GM19468 (cell line): Measurements from ENCODE around the gene ALDH1A3.
A peak's percentile ranks its signal among the peaks of the same experiment; 100 is the strongest.

Experiments
- ATAC-seq: cut with Tn5 transposase; IDR thresholded peaks from one replicate; pipeline ENCODE4 v1.9.1; 2021; ENCODE audit warnings: mild to moderate bottlenecking, moderate library complexity, moderate number of reproducible peaks; ENCODE audit not compliant: unreplicated experiment; ENCODE audit errors: extremely low read depth

ALDH1A3 gene

DNA sequence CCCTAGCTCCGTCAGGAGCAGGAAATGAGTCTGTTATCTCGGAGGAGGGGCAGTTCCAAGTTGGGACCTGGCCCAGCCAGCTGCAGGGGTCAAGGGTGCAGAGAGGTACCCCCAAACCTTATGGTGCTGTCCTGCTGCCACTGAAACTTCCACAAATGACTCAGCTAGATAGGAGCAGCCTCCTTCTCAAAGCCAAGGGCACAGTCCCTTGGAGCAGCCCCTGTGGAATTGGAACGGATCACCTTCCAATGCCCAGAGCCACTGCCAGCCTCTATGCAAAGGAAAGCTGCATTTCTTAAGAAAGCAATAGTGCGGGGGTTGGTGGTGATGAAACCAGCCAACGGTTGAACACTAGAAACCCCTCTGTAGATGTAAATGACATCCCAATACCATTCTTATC, 20.0 kb downstream of the ALDH1A3 start:
- ATAC-seq = no peak

DNA sequence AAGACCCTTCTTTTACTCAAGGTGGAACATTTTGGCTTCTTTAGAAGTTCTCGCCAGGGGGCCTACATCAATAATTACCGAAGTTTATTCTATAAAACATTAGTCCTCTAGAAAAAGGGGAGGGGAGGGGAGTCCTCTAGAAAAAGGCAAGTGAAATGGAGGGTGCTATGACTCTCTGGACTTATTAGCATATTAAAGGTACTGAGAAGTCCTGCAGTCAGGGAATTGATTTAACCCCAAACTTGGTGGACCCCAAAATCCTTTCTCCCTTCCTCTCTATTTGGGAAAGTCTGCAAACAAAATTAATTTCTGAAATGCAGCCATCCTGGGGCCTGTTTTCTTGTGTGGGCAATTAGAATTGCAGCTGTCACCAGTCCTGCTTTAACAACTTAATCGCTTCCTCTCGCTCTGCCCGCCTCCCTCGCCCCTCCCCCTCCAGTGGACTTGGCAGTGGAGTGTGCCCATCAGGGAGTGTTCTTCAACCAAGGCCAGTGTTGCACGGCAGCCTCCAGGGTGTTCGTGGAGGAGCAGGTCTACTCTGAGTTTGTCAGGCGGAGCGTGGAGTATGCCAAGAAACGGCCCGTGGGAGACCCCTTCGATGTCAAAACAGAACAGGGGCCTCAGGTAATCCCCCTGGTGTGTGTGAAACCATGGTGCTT, 20.6 kb downstream of the ALDH1A3 start:
- ATAC-seq = no peak

DNA sequence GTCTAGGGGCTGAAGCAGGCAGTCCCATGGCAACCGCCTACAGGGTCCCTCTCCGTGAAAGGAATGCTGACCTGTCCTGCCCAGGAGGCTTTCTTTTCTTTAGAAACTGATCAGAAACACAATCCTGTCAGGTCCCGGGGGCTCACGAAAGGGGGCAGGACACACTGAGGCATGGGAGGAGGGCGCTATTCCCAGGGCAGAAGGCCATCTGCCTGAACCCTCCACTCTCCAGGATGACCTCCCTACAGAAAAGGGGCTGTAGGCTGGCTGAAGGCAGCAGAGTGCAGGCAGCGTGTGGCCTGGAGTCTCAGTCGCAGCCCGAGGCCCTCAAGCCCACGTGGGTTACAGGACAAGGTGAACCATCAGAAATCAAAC, 21.2 kb downstream of the ALDH1A3 start:
- no peak for ATAC-seq

DNA sequence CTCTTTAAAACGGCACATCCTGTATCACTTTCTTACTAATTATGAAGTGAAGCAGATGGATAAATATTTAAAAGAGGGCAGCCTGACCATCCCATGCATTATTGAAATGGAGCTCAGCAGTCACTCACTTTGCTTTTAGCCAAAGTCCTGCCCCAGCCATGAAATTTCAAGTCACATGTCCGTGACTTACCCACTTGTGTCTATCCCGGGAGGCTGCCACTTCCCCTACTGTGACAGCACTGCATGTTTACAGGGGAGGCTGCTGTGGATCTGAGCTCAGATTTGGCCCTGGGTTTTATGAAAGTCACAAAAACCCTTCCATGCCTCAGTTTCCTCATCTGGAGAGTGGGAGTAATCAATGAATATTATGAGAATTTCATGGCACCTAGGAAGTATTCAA, 21.7 kb downstream of the ALDH1A3 start:
- ATAC-seq = no peak

GRCh38 chr15:100901702-100902435, 22.2 kb downstream of the ALDH1A3 start:
- no peak for ATAC-seq

- no peak for ATAC-seq
Observed at GRCh38 chr15:100902436-100903167, 23.0 kb downstream of the ALDH1A3 start.

DNA sequence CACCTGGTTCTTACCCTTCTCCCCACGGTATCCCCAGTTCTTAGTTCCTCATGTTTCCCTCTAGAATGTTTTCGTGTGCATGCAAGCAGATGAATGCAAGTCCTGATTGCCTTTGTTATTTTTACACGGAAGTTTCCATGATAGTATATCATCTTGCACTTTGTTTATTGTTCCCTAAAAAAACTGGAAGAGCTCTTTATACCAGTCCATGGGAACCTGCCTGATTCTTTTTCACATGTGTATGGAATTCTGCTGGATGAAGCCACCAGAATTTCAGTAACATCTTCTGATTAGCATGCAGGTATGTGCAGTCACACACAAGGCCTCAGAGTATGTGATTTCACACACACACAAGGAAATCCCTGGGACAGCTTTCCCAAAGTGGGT, 23.5 kb downstream of the ALDH1A3 start:
- no peak for ATAC-seq

- no peak for ATAC-seq
Observed at GRCh38 chr15:100905850-100906249, 26.2 kb downstream of the ALDH1A3 start.

GRCh38 chr15:100908466-100908865, 28.8 kb downstream of the ALDH1A3 start:
- no peak for ATAC-seq

DNA sequence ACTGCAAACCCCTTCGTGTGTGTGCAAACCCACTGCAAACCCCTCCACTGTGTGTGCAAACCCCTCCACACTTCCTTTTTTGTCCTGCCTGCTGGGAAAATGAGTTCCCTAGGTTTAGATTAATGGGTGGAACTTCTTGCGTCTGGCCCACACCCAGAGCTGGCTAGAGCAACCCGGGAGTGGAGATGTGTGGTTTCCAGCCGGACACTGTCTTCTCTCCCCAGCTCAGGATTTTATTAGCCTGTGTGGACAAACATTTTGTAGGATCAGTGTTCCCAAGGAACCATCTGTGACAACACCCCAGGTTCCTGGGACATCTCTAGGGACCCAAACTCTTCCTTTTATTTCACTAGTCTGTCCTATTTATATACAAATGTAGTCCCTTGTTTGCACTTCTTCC, 29.9 kb downstream of the ALDH1A3 start:
- ATAC-seq = no peak

DNA sequence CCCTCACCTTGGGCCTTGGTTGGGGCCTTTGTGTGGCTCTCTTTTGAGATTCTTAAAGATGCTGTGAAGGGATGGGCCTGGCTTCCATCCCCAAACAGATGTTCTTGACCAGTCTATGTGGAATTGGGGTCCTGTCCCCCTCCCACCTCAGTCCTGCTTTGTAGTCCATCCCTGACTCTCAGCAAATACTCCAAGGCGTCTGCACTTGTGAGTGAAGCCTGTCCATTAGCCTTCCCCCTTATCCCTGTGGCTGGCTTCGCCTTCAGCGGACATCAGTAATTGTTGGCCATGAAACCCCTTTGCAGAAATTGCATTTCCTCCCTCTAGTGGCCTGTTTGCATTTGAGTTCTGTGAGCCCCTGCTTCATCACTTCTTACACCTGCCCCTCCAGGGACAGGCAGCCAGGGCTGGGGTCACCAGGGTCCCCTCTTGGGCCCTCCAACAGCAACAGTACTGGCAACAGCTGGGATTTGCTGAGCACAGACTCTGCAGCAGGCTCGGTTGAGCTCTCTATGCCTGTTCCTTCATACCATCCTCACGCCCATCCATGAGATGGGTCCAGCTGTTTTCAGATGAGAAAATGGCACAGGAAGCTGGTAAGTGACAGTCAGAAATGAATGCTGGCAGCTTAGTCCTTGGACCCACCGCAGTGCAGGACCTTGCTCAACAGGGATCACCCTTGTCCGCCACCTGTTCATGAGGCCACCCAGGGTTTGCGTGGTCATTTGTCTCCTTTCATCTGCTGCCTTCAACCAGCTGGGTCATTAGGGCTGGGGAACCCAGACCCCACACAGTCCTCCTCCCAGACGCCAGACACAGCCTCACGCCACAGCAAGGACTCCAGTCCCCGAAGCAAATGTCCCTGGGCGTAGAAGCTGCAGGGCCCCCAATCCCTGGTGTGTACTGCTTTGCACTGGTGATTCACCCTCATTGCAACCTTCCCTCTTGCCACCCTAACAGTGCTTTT, 30.6 kb downstream of the ALDH1A3 start:
- no peak for ATAC-seq

- no peak for ATAC-seq
Observed at GRCh38 chr15:100911086-100911485, 31.5 kb downstream of the ALDH1A3 start.

- no peak for ATAC-seq
Observed at GRCh38 chr15:100913961-100914360, 34.3 kb downstream of the ALDH1A3 start.

- ATAC-seq = no peak
Observed at GRCh38 chr15:100914876-100915275, 35.2 kb downstream of the ALDH1A3 start.

GRCh38 chr15:100918034-100918689, 38.5 kb downstream of the ALDH1A3 start:
- peak; percentile 67 for ATAC-seq

GRCh38 chr15:100918690-100919480, 39.3 kb downstream of the ALDH1A3 start, which contains the start of gene LRRK1:
TSS of gene LRRK1 (plus strand) at chr15:100919357. CDS start at chr15:100924633, 5,276 bp downstream.
- no peak for ATAC-seq

GRCh38 chr15:100919481-100920405, 40.1 kb downstream of the ALDH1A3 start:
- no peak for ATAC-seq
